HG03439 (cell line): ENCODE measurements around the gene TRIP6.
"Not testable (repeated sequence)": the region's sequence is repeated elsewhere in the genome, so short reads cannot be mapped to it uniquely, and the experiment has no call there.

Source experiments
- ATAC-seq: cut with Tn5 transposase; IDR thresholded peaks from one replicate; pipeline ENCODE4 v1.9.1; 2021; ENCODE audit warnings: mild to moderate bottlenecking, moderate library complexity; ENCODE audit not compliant: unreplicated experiment

TRIP6 gene

DNA sequence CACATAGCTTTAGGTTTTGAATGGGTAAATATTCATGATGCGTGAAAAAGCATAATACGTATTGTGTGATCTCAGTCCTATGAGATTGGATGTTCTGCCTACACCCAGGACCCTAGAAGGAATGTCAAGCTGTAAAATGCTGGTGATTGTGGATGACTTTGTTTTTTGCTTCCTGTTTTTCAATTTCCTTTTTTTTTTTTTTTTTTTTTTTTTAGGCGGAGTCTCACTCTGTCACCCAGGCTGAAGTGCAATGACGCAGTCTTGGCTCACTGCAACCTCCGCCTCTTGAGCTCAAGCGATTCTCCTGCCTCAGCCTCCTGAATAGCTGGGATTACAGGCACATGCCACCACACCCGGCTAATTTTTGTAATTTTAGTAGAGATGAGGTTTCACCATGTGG is 43.3 kb downstream of the TRIP6 start:
- ATAC-seq, result not testable (repeated sequence)

DNA sequence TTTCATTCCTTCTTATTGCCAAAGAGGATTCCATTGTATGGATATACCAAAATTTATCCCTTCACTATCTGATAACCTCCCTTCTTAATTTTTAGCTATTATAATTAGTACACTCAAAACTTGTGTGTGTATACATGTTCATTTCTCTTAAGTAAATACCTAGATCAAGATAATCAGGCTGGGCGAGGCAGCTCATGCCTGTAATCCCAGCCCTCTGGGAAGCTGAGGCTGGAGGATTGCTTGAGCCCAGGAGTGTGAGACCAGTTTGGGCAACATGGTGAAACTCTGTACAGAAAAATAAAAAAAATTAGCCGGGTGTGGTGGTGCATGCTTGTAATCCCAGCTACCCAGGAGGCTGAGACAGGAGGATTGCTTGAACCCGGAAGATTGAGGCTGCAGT is 44.3 kb downstream of the TRIP6 start:
- ATAC-seq, result no peak

GRCh38 chr7:100914208-100914878 is 47.2 kb downstream of the TRIP6 start:
- ATAC-seq, result no peak

DNA sequence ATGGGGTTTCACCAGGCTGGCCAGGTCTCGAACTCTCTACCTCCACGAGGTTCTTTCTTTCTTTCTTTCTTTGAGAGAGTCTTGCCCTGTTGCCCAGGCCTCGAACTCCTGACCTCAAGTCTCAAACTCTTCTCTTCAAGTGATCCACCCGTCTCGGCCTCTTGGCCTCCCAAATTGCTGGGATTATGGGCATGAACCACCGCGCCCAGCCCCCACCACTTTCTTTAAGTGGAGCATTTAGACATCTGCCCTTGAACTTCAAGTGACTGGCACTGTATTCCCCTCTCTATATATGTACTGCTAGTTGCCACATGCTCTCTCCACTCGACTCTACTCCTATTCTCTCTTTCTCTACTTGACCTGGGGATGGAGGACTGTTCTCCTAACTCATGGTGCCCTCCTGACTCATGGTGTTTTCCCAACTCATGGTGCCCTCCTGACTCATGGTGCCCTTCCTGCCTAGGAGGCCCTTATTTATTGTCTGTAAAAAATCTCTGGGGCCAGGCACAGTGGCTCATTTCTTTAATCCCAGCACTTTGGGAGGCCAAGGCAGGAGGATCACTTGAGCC is 47.8 kb downstream of the TRIP6 start:
- no peak for ATAC-seq

- ATAC-seq, result not testable (repeated sequence)
Measured at GRCh38 chr7:100919335-100919734, 52.1 kb downstream of the TRIP6 start.

- ATAC-seq, result not testable (repeated sequence)
Measured at GRCh38 chr7:100919779-100920437, 52.7 kb downstream of the TRIP6 start.

DNA sequence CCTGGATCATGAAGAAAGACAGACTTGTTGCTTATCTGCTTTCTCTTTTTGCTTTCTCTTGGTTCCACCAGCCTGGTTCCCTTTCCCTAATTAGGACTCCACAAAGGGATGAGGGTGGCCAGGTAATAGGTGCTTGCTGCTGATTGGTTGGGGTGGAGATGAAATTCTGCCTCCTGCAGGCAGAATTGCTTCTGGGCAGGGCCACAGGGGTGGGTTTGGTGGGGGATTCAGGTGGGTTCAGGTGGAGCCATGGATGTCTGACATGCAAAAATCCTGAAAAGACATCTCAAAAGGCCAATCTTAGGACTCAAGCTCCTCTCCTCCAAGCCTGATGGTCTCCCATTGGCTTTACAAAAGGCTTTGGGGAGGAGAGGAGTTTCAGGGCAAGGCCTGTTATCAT is 53.9 kb downstream of the TRIP6 start:
- no peak for ATAC-seq
